Measurements from ENCODE around the gene MXD1. TPM values are rescaled to one million over a fixed set of nuclear protein-coding genes. Genes with fewer than 3 reads are reported as not detected.
A peak's percentile ranks its signal among the peaks of the same experiment; 100 is the strongest.

The MXD1 gene
- total RNA-seq, 1 experiment from 2014 or later, result 3.7 TPM

DNA sequence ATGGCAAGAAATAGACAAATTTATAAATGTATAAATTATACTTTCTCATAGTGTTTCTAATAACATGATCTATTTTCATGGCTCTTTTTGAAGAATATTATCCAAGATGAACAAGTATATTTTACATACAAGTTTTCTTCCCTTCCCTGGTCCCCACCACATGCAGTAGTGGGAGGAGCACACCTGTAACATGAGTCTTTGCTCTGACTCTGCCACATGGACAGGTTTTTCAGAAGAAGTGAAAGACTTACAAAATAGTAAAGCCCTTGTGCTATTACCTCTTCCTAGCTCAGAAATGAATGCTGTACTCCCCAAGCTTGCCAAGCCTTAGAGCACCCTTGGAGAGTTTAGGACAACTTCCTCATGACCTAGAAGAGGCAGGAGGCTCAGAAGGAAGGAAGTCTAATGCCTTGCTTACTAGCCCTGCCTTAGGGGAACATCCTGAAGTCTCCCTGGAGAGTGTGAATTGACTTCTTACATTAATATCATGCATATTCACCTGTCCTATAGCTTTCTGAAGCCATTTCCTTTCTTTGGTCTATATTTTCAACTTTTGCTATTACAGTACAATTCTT is 18.4 kb downstream of the MXD1 start:
- no peak overlapping the region for H3K27ac ChIP-seq (ENCODE audit: insufficient read length, low read depth, low read length)
- H4K20me1 ChIP-seq (ENCODE audit: control insufficient read depth, insufficient read depth, insufficient read length), result no peaks in the 10 kb centered on the region
- H2AFZ ChIP-seq (ENCODE audit: low read length), result no peak overlapping the region
- H4K91ac ChIP-seq (ENCODE audit: insufficient read length, low read depth, low read length), result no peak overlapping the region
- no peak overlapping the region for H3K18ac ChIP-seq (ENCODE audit: insufficient read length, low read depth, low read length)
- no peak overlapping the region for H3K14ac ChIP-seq (ENCODE audit: insufficient read depth, low read length)
- no peak overlapping the region for H4K8ac ChIP-seq (replicated peaks; ENCODE audit: insufficient read length, low read depth, low read length)
- H4K5ac ChIP-seq (ENCODE audit: insufficient read length, low read depth, low read length), result no peak overlapping the region
- Mint-ChIP-seq H3K27ac (peak overlapping the region in 1 of 3 experiments; percentile 42; a peak in 1 of 7 replicates), H3K4me3 (no peak overlapping the region), H3K4me1 (peaks cover 13 to 19% of the 10 kb centered on the region in 2 experiments), H3K36me3 (ENCODE audit: insufficient read depth in 1 of 3, low read depth in 3 of 3) (peaks cover 0 to 16% (median 4%) of the 10 kb centered on the region in 3 experiments; a peak in 4 of 7 replicates), H3K27me3 (ENCODE audit: low read depth) (no peaks in the 10 kb centered on the region), H3K9me3 (no peaks in the 10 kb centered on the region)
- no peak overlapping the region for H2BK15ac ChIP-seq (ENCODE audit: low read depth, low read length)
- DNase-seq, result no peak
- no peaks in the 10 kb centered on the region for H3K79me1 ChIP-seq (ENCODE audit: insufficient read depth, low read depth, low read length, poor library complexity, severe bottlenecking)
- H2BK120ac ChIP-seq (ENCODE audit: low read depth, low read length, poor library complexity, severe bottlenecking), result no peak overlapping the region
- no peak overlapping the region for H3T11ph ChIP-seq (ENCODE audit: low read length)
- no peaks in the 10 kb centered on the region for H3K27me3 ChIP-seq (ENCODE audit: insufficient read depth, low read length)
- no peaks in the 10 kb centered on the region for H3K23me2 ChIP-seq (ENCODE audit: insufficient read length, low read depth, low read length, poor library complexity, severe bottlenecking)
- H3K9me3 ChIP-seq (ENCODE audit: control insufficient read depth, low read depth, low read length), result no peaks in the 10 kb centered on the region
- no peak overlapping the region for H2BK12ac ChIP-seq (ENCODE audit: insufficient read length, low read depth, low read length)
- no peak overlapping the region for H2BK20ac ChIP-seq (ENCODE audit: low read depth, low read length, poor library complexity, severe bottlenecking)
- H3K4ac ChIP-seq (ENCODE audit: low read depth, low read length), result no peak overlapping the region
- no peaks in the 10 kb centered on the region for H3K79me2 ChIP-seq (ENCODE audit: insufficient read depth, low read length)
- no peak overlapping the region for H3K9ac ChIP-seq (ENCODE audit: extremely low read depth, insufficient read length, low read length)
- no peak overlapping the region for H3K23ac ChIP-seq (ENCODE audit: insufficient read length, low read depth, low read length)
- TF ChIP-seq, protein P1, sequence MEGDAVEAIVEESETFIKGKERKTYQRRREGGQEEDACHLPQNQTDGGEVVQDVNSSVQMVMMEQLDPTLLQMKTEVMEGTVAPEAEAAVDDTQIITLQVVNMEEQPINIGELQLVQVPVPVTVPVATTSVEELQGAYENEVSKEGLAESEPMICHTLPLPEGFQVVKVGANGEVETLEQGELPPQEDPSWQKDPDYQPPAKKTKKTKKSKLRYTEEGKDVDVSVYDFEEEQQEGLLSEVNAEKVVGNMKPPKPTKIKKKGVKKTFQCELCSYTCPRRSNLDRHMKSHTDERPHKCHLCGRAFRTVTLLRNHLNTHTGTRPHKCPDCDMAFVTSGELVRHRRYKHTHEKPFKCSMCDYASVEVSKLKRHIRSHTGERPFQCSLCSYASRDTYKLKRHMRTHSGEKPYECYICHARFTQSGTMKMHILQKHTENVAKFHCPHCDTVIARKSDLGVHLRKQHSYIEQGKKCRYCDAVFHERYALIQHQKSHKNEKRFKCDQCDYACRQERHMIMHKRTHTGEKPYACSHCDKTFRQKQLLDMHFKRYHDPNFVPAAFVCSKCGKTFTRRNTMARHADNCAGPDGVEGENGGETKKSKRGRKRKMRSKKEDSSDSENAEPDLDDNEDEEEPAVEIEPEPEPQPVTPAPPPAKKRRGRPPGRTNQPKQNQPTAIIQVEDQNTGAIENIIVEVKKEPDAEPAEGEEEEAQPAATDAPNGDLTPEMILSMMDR (conservative IDR thresholded peaks at IDR 0.05), result no peak
- no peak overlapping the region for H3K56ac ChIP-seq (ENCODE audit: insufficient read length, low read depth, low read length)
- H2AK5ac ChIP-seq (ENCODE audit: insufficient read length, low read length), result no peak overlapping the region
- no peaks in the 10 kb centered on the region for H3K4me1 ChIP-seq (ENCODE audit: insufficient read depth, low read length)
- H3K4me2 ChIP-seq (ENCODE audit: insufficient read depth, insufficient read length, low read length), result no peak overlapping the region
- H2BK5ac ChIP-seq (ENCODE audit: insufficient read length, low read length), result no peak overlapping the region

Measured in H9 (cell line).